HG03103 (cell line): ENCODE measurements around the gene VBP1.
"Not testable (repeated sequence)": the region's sequence is repeated elsewhere in the genome, so short reads cannot be mapped to it uniquely, and the experiment has no call there.

Source experiments
- ATAC-seq: cut with Tn5 transposase; IDR thresholded peaks from one replicate; pipeline ENCODE4 v1.9.1; 2021; ENCODE audit warnings: low read depth; ENCODE audit not compliant: unreplicated experiment

The VBP1 gene, protein sequence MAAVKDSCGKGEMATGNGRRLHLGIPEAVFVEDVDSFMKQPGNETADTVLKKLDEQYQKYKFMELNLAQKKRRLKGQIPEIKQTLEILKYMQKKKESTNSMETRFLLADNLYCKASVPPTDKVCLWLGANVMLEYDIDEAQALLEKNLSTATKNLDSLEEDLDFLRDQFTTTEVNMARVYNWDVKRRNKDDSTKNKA

DNA sequence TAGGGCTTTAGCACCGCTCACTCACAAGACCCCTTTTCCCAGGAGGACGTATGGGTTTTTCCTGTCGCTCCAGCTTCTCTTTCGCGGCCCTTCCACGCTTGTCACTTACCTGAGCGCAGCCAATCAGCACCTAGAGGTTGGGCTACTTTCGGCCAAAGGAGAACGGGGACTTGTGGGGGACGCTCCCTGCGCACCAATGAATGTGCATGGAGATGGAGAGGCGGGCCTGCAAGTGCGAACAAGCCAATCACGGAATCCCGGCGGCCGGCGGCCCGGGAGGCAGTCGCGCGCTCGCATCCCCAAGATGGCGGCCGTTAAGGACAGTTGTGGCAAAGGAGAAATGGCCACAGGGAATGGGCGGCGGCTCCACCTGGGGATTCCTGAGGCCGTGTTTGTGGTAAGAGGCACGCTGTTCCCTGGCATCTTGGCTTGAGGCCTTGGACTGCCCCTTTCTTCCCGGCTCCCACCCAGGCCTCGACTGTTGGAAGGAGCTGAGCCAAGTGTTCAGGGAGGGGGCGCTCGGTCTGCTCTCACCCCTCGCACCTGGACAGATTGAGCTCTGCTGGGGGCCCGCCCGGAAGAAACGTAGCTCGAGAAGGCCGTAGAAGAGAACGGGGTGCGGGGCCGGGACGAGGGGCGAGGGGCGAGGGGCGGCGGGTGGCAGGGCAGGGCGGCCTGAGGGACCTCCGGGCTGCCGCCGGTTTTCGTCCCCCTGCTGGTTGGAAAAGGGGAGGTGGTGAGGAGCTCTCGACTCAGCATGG lies at the start of gene VBP1:
TSS of gene VBP1 (plus strand) at position 282 of the 761 bp plus-strand sequence. CDS start at position 305, 23 bp downstream.
- ATAC-seq, result peak; percentile 96

DNA sequence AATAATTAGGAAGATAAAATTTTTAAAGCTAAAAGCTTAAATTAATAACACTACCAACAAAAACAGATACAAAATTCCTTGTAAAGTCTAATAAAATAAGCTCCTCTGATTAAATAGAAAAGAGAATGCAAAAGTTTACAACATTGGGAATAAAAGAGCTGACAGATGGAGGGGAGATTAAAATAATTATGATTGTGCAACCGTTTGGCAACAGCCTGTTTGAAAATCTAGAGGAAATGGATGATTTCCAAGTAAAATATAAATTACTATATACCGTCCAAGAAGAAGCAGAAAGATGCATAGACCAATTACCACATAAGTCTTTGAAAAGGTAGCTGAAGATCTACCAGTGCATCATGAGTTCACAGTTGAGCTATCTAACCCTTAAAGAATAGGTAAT lies 46.4 kb upstream of the VBP1 start:
- no peak for ATAC-seq

DNA sequence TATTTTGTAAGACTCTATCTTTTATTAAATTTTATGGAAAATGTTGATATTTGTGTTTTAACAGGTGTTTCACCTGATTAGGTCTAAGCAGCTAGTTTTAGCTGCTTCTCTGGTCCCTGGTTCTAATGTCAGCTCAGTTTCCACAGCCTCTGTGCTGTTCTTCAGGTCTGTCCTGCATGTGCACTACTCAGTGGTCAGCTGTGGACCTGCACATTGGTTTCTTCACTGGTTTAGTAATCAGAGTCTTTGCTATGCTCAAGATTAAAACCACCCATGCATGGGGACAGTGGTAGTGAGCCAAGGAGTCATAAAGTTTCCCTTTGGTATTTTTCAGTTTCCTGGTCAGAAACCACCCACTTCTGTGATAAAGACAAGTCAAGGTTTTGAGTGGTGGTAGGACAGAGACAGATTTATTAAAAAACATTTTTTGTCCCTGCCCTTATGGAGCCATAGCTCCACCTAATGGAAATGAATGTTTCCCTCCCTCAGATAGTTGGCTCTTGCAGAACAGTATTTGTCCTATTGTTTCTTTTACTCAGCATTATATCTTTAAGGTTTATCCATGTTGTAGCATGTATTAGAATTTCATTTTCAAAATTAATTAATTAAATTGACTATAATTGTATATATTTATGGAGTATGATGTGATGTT lies 36.8 kb upstream of the VBP1 start:
- ATAC-seq, result no peak

DNA sequence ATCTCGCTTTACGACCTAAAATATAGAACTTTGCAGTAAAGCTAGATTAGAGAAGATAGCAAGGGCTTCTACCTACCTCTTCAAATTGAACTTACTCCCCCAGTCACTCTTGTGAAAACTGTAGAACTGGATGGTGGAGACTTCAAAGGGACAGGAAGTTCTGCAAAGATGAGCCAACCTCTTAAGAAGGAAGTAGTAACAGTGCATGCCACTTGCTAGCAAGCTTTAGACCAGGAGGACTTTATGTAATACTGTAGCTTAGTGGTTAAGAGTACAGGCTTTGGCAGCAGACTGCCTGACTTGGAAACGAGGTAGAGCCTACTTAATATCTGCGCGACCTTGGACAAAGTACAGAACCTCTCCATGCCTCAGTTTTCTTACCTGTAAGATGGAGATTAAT lies 27.5 kb upstream of the VBP1 start:
- ATAC-seq, result no peak

DNA sequence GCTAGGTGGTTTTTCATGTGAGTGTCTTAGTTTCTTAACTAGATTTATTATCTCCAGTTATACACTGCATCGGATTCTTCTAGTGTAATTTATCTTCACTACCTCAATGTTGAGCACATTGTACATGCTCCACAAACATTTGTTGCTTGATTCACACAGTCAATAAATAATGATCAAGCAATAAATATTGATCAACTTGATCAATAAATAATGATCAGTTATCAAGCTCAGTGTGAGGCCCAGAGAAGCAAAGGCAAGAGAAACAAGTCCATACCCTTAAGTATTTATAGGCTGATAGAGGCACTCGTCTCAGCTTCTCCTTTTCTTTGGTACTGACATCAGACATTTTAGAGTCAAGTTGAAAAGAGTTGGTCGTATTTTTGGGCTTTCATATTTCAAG lies 5.1 kb upstream of the VBP1 start:
- ATAC-seq, result no peak

DNA sequence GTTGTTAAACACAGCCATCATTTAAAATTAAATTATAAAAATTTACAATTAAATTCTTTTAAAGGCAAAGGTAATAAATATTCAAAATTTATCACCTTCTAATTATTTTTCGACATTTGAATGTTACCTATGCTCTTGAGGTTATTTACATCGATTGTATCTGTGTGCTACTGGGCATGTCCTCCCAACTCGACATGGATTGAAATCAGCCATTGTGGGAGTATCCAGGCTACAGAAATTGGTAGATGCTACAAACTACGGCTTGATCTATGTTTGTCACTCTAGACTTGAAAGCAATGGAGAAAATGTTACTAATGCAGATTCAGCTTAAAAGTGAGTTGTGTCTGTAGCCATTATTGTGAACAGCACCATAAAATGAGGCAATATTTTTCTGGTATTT lies 2.5 kb upstream of the VBP1 start:
- no peak for ATAC-seq

DNA sequence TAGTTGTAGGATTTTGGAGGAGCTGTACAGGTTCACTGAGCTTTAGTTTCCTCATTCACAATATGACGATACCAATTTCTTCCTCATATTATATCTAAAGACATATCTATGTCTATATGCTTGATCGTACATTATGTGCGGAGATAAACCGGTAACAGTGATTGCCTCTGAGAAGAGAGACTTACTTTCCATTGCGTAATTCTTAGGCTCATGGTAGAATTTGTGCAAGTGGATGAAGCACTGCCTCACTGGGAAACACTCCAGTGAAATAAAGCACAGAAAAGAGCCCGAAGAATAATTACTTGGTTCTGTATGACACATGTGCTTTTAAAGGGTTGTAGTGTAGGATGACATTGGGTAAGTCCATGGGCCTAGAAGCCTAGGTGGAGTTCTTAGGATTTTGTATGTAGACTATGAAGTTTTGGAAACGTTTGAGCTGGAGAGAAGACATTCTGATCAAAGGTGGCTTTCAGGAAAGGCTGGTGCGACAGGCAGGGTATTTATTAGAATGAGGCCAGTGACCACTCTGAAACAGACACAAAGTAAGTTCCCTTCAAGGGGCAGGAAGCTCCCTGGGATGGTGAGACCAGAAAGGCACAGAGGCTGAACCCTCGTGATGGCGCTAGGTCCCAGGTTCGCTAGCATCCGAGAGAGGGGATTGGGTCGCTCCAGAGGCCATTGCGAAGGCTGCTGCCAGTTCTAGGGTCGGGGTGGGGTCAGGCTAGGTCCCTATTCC lies 649 bp upstream of the VBP1 start:
- ATAC-seq, result peak; percentile 32

DNA sequence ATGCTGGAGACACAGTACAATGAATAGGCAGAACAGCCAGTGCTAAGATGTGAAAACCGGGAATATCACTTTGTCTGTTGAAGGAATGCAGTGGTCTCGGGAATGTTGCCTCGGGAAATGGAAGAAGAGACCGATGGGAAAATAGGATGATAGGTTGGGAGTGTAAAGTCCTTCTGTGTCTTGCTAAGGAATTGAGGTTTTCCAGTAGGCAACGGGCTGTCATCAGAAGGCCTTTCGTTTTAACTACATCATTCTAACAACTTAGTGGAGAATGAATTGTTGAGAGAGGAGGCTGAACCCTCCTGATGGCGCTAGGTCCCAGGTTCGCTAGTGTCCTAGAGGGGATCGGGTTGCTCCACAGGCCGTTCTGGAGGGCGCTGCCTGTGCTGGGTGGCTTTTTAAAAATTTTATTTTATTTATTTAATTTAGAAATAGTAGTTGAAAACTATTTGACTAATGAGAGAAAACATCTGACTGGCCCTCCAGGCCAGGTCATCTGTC lies 730 bp downstream of the VBP1 start:
- ATAC-seq, result no peak

DNA sequence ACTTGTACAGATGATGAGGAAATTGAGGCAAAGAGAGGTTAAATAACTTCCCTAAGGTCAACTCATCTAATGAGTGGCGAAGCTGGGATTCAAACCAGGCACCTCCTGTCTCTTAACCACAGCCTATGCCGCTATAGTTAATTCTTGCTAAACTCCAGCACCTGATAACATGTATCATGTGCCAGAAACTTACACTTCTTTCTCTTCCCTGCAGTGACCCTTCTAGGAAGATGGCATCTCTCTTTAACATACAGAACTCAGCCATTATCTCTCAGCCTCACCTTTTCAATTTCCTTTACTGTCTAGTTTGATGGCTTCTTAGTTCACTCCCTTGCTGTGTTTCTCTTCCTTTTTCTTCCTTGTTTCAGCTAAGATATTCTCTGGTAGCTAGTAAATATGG lies 2.5 kb downstream of the VBP1 start:
- ATAC-seq, result no peak

DNA sequence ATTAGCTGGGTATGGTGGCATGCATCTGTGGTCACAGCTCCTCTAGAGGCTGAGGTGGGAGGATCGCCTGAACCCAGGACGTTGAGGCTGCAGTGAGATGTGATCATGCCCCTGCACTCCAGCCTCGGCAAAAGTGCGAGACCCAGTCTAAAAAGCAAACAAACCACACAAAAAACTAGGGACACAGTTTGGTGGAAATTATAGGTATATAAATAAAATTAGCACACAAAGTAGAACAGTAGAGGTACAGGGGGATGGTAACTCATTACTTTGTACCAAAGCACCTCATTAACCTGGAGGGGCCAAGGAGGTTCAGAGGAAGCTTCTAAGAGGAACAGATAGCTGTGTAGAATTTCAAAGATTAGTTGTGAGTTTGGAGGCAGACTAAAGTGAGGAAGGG lies 5.1 kb downstream of the VBP1 start:
- no peak for ATAC-seq

DNA sequence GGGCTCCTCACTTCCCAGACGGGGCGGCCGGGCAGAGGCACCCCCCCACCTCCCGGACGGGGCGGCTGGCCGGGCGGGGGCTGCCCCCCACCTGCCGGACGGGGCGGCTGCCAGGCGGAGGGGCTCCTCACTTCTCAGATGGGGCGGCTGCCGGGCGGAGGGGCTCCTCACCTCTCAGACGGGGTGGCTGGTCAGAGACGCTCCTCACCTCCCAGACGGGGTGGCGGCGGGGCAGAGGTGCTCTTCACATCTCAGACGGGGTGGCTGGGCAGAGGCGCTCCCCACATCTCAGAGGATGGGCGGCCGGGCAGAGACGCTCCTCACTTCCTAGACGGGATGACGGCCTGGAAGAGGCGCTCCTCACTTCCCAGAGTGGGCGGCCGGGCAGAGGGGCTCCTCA lies 7.5 kb downstream of the VBP1 start:
- ATAC-seq, result not testable (repeated sequence)

DNA sequence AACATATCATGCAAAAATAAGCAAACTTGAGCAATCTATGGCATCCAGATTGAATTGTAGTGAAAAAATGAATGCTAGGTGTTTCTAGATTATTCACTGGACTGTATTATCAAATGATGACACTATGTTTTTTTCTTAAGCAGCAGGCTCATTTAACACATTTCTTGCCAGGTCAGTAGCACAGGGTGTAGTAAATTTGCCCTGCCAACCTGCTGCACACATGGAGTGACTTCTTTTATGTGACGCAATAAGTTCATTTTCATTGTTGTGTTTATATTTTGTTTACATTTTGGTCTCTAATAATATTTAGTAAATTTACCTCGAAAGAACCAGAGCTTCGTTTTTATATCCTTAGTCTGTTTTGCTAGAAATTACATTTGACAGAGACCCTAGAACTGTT lies 9.5 kb downstream of the VBP1 start:
- no peak for ATAC-seq

DNA sequence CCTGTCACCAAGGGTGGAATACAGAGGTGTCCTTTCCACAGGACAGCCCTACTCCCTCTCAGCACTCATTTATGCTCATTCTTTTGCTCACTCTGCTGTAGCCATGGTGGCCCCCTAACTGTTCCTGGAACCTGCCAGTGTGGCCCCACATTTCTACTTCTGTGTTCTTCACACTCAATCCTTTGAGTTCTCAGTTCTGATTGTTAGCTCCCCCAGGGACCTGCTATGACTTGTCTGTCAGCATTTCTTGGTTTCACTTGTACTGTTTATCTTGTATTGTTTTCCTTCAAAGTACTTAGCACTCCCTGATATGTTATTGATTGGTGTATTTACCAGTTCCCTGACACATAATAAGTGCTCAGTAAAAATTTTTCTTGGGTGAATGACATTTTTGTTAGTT lies 14.9 kb downstream of the VBP1 start:
- peak; percentile 65 for ATAC-seq

DNA sequence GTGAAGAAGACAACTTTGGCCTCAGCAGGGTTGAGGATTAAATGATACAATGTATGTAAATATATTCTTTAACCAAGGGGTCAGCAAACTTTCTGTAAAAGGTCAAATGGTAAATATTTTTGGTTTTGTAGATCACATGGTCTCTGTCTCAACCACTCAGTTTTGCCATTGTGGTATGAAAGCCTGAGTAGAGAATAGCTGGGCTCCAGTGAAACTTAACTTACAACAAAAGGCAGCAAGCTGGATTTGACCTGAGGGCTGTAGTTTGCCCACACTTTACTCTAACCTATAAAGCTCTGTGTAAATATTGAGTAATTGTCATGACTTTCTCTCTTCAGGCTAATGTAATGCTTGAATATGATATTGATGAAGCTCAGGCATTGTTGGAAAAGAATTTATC lies 19.6 kb downstream of the VBP1 start:
- ATAC-seq, result no peak

DNA sequence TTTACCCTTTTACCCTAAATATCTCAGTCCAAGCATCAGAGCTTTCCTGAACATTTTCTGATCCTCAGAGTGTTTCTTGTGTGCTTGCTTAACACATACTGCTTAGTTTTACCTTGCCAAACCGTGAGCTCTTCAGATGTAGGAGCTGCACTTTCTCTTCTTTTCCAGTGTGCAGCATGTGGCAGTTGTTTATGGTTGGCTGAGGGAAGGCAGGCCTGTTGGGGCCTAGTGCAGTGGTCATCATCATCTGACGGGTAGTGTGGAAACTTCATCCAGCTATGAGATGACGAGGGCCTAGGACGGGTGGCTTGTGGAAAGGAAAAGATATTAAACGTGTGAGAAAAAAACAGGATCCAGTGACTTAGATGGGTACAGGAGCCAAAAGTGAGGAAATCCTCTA lies 21.5 kb downstream of the VBP1 start:
- no peak for ATAC-seq

DNA sequence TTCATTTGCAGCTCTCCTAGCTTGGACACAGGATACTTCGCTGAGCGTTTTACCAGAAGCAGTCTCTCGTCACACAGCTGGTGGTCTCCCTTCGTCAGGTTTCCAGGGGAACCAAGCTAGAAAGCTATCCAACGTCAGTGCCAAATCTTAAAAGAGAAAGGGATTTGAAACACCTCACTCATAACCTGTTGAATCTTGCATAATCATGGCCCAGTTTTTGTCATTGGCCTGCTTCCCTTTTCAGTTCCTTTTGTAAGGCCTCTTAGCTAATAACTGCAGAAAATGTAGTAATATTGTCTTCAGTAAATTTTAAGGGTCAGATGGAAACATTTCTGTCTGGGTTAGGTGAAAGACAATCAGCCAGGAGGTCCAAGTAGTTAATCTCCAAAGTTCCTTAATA lies 26.0 kb downstream of the VBP1 start:
- no peak for ATAC-seq

DNA sequence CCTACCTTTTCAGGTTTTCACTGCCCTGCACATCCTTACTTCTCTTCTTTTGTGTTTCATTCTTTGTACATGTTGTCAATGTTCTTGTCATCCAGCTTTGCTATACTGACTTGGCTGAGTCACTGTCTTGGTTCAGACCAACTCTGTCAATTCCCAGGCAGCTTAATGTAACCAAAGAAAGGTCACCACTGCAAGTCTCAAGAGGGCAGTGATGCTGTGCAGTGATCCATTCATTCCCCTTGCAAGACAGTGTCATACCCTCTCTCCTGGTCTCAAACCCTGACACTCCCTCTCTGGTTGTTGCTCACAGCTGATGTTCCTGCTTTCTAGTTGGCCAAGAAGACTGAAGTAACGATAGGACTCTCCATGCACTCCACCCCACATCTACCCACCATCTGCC lies 30.5 kb downstream of the VBP1 start:
- no peak for ATAC-seq

DNA sequence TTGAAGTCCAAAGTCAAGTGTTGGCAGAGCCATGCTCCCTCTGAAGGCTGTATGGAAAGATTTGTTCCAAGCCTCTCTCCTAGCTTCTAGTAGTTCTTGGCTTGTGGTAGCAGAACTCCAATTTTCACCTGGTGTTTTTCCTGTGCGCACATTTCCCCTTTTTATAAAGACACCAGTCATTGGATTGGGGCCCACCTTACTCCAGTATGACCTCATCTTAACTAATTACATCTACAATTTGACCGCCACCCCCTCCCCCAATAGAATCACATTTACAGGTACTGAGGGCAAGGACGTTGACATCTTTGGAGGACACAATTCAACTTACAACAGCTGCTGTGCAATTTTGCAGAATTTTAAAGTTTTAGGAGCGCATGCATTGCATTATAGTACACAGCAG lies 31.2 kb downstream of the VBP1 start:
- ATAC-seq, result no peak

DNA sequence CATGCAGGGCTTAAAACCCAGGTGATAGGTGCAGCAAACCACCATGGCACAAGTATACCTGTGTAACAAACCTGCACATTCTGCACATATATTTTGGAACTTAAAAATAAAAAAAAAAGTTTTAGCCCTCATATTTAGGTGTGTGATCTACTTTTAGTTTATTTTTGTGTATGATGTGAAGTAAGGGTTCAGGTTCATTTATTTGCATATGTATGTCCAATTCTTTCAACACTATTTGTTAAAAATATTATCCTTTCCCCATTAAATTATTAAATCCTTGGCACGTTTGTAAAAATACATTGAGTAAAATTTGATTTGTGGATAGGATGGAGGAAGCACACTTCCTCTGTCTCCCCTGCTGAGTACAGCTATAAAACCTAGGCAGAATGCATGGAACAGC lies 35.1 kb downstream of the VBP1 start:
- no peak for ATAC-seq

DNA sequence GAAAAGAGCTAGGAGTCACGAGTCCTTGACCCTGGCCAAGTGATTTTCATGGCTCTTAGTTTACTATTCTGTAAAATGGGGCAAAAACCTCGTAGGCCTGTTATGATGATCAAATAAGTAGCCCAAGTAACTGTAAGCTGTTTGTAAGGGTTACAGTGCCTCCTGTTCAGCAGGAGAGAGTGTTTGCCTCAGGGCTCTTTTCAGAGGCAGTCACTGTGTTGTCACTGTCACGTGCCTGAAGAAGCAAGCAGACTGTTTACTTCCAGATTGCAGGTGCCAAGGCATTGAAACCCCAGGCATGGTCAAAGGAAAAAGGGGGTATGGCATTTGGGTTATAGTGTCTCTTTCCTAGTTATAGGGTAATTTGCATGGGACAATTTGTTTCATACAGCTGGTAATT lies 43.5 kb downstream of the VBP1 start:
- no peak for ATAC-seq
